HG03460 (cell line): Measurements from ENCODE around the gene PTPRJ.

ENCODE experiments used
- ATAC-seq: cut with Tn5 transposase; IDR thresholded peaks from one replicate; pipeline ENCODE4 v1.9.1; 2021; ENCODE audit not compliant: unreplicated experiment

Gene PTPRJ

DNA sequence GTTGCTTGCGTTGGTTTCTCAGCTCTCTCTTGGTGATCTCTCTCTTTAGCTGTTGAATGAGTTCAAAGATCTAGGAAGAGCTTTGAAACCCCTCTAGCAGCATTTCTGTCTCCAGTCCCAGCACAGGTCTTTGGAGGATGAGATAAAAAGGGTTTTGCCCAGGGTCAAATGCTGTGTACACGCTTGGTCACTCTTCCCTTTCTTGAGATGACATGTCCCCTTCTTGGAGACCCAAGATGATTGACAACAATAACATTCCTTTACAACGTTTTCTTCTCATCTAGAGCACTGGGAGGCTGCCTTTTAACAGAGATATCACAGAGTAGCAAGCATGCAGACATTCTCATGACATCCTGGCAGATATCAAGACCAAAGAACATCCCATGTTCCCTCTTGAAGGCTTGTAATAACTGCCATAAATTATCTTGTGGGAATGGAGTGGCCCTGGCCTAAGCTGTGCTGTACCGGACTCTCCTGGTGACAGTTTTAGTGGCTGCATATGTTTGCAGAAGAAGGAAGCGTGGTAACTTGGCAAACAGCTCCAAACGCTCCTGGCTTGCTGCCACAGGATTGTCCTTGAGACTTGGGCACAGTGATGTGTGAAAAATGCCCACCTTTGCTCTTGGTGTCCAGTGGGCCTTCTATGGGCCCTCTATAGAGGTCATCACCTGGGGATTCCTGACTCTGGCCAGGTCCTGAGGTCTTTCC lies 107.8 kb downstream of the PTPRJ start:
- no peak for ATAC-seq

DNA sequence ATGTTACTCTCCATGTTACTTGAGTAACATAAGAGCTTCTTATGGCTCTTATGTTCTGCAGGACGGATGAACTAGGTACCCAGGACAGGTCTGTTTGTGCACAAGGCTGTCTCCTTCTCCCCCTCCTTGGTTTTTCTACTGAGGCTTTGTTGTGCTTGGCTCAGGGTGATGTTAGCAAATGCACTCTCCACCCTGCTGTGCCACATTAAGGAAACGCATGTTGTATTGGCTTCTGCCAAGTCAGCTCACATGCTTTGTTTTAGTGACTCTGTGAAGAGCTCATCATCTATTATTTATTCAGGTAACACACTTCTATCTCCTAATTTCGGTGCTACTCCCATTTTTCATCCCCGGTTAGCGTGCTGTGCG lies 108.3 kb downstream of the PTPRJ start:
- no peak for ATAC-seq

DNA sequence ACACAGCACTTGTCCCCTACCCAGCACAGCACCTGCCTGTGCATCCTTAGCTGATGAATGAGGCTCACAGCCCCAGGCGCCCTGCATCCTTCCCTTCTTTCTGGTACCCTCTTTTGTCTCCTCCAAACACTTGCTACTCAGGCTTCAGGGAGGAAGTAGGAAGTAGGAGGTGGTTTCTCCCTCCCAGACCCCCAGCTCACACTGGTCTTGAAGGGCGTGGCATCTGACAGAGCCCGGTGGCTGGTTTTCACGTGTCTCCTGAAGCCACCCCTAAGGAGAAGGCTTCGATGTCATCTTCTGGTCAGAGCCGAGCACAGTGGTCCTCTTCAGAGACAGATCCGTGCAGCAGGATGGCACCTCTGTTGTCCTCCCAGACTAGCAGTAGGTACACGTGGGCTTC lies 109.8 kb downstream of the PTPRJ start:
- ATAC-seq = no peak

DNA sequence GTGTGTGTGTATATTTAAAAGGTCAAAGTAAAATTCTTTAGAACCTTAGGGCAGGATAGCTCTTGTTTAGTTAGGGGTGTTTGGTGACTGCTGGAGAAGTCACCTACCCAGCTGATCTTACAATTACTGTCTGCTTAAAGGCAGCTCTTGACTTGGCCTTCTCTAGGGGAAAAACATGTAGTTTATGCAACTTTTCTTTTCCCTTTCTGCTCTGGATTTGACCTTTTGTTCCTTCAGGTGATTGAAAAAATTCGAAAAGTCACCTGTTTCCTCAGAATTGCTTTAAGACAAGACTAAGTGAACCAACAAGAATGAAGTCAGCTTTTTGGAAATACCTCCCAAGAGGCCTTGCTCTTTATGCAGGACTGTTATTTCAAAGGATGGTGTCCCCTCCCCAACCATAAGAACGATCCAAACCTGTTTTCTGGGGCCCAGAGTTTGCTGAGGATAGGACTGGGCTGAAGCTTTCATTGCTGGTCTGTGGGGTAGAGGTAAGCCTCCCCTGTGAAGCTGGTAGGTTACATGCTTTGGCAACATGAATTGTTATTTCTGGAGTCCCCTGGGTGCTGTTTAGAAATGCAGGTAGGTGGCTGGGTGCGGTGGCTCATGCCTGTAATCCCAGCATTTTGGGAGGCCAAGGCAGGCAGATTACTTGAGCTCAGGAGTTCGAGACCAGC lies 111.2 kb downstream of the PTPRJ start:
- no peak for ATAC-seq

DNA sequence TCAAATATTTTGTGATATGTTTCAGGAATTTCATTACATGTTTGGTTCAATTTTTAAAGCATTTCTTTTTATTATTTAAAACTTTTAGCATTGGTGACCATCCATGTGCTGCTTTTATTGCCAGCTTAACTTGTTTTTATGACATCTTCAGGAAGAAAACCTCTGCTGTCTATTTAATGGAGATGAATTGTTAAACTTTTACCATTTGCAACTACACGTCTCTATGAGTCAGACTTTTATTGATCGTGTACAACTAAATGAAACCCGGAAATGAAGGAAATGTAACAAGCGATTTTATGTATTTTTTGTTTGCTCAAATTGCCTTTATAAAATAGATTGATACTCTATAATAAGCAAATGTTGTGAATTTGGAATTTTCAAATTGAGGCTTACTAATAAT lies 113.0 kb downstream of the PTPRJ start:
- ATAC-seq = no peak

DNA sequence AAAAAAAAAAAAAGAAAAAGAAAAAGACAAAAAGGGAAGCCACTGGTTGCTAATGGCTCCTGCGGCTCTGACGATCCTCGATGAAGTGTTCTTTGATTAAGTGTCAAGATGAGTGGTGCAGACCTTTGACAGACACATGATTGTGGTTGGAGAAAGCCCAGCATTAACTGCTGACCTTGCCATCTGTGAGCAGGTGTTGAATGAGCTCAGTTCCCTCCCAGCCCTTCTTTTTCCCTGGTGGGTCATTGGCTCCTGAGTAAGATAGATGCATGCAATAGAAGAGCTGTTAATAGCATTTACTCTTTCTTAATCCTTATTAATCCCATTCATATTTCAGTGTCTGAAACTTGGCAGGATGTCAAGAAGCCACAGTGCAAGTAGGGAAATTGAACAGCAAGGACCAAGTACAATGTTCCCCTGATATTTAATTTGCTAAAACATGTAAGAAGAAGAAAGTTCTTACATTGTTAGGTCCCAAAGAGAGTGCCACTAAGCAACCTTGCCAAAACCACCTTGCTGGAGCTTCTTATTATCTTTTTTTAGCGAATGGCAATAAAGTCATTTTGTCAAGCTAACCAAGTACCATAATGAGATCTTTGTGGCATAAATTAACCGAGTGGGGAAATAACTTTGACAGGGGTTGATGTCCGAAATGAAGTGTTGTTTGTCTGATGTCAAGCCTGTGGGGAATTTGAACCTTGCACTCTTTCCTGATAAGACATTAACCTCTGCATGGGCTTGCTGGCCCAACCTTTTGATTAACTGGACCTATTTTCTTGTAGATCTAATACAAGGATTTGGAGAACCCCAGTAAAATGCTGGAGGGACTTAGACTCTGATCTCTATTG lies 113.7 kb downstream of the PTPRJ start:
- ATAC-seq = no peak

DNA sequence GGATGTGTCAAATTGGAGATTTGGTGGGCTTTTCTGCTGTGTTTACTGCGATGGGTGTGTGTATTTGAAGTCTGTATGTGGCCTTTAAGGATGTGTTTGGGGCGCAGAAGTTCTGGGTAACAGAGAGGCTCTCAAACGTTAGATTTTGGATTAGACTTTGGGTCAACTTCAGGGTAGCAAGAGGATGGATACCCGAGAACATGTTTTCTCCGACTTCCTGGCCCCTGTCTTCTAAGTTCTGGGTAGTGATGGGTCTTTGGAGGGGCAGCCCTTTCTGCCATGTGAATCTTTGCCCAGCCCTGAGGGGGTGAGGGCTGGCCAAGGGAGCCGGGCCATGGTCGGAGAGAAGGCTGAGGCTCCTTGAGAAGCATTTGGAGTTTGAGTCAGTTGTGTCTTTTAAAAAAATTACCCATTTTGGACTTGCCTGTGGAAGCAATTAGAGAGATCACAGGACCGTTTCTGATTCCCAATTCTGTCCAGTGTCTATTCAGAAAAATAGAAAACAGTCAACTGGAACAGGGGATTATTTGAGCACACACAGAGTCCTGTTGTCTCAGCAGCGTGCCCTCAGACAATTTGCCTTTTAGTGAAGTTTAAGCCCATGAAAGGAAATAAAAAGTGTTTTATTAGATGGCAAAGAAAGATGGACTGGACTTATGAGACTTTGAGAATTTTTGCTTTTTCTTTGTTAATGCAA lies 114.4 kb downstream of the PTPRJ start:
- no peak for ATAC-seq

DNA sequence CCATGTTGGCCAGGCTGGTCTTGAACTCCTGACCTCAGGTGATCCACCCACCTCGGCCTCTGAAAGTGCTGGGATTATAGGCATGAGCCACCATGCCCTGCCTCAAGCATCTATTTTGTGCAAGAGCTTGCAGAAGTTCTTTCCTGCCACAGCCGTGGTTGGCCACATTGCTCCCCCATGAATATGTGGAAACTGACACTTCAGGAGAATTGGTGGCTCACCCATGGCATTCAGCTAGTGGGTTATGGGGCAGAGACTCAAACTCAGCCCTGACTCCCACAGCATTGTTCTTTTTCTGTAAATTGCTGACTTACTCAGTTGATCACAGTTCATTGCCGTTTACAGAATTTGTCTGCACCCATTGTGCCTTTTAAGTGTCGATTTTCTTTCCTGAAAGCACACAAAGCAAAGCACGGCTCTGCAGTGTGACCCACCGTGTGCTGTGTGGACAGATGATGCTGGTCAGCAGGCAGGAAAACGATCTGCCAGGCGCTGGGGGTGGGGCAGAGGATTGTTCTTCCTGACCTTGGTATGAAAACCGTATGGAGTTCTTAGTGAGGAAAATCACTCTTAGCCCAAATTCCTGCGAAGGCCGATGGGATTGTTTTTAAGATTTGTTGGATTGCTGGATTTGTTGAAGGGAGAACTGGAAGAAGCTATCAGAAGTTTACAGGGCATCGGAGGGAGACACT lies 115.6 kb downstream of the PTPRJ start:
- no peak for ATAC-seq

DNA sequence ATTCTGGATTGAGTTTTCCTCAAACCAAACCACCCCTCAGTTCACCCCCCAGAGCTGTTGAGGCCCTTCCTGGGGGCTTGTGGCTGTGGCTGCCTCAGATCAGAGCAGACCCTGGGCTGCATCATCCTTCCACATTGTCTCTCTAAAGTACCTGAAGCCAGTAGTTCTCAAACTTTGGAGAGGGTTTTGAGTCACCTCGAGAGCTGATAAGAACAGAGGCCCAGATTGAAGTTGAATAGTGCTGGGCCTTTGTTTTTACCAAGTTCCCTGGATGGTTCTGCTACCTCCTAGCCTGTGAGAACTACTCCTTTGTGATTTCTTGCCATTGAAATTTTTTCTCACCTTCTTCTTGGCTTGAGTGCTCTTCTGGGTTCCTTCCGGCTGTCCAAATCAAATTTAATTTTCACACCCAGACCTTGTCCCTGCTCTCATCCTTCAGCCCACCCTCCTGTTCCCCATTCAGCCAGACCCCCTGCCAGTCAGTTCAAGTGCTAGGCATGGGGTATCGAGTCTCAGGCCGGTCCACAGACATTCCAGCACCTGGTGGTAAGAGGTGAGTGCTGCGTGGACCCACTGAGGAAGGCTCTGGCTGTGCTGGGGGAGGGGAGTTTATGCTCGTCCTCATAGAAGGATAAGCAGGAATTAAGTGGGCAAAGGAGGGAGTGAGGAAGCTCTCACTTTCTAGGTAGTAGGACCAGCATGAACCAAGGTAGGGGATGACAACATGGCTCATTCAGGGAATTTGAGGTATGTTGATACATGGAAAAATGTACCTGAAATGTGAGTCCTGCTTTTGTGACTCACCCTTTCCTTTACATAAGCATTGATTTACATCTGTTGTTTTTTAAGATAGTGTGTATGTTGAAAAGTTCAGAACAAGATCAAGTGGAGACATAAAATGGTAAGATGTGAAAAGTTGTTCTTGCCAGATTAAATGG lies 116.5 kb downstream of the PTPRJ start:
- ATAC-seq = no peak

DNA sequence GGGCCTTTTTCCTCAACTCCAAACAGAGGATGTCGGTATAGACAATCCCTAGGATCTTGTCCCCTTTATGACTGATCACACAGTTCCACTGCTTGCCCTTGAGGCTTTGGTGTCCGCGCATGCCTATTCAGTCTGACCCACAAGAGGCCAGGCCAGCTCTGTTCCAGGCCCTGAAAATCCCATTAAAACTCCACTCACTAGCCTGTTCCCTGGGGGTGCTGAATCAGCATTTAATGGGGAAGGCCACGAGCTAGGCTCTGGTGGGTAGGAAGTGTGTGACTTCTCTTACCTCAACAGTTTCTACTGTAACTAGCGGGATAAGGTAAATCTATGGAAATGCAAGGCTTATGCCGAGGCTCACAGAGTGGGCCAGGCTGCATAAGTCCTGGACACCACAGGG lies 117.7 kb downstream of the PTPRJ start:
- ATAC-seq = no peak

DNA sequence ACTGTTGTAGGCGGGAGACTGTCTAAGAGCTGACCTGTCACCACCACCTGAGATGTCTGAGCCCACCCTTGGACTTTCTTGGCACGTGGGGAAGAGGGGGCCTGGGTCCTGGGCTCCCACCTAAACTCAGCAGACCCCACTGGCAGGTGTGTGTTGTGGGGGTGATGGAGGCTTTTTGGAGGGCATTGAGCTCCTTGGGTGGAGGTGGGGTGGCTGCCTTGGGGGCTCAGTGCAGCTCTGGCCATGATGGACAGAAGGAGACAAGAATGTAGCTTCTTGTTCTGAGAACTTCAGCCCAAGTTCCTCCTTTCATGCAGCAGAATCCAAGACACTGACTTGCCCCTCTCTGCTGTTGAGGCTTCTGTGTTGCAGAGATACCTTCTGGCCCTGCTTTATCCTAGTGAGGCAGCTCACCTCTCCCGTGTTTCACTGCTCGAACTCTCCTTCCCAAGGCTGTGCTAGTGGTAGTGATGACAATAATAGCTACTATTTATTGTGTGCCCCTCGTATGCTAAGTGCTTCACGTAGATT lies 119.6 kb downstream of the PTPRJ start:
- ATAC-seq = no peak

- no peak for ATAC-seq
These were observed 120.8 kb downstream of the PTPRJ start for GRCh38 chr11:48101044-48101733.

DNA sequence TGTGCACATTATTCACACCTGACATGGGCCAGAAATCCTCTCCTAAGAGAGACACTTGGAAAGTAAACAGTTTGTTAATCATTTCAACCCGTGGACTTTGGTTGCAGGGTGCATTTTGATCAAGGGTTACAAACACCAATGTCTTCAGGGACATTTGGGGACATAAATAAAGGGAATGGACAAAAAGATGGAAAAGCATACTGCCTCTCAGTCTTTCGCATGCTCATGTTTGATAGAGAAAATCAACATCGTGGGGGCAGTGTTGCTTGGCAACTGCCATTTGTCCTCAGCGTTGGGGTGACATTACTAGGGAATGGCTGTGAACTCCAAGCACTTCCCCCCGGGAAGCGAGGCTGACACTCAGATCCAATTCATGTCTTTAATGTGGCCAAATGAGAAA lies 121.6 kb downstream of the PTPRJ start:
- ATAC-seq = no peak

GRCh38 chr11:48103621-48104567 lies 123.5 kb downstream of the PTPRJ start:
- no peak for ATAC-seq

DNA sequence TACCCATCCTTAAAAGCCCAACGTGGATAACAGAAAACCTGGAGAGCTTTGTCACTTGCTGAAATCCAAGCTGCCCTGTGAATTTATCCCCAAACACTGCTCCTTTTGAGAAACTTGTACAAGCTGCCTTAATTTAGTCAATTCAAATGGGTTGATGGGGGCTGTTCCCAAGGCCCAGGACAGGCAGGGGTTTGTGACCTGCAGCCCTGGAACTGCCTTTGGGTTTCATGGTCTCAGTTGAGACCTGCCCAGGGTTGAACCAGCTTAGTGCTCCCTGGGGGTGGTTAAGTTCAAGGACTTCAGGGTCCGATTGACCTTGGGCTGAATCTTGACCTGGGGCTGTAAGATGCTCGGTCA lies 124.2 kb downstream of the PTPRJ start:
- no peak for ATAC-seq

DNA sequence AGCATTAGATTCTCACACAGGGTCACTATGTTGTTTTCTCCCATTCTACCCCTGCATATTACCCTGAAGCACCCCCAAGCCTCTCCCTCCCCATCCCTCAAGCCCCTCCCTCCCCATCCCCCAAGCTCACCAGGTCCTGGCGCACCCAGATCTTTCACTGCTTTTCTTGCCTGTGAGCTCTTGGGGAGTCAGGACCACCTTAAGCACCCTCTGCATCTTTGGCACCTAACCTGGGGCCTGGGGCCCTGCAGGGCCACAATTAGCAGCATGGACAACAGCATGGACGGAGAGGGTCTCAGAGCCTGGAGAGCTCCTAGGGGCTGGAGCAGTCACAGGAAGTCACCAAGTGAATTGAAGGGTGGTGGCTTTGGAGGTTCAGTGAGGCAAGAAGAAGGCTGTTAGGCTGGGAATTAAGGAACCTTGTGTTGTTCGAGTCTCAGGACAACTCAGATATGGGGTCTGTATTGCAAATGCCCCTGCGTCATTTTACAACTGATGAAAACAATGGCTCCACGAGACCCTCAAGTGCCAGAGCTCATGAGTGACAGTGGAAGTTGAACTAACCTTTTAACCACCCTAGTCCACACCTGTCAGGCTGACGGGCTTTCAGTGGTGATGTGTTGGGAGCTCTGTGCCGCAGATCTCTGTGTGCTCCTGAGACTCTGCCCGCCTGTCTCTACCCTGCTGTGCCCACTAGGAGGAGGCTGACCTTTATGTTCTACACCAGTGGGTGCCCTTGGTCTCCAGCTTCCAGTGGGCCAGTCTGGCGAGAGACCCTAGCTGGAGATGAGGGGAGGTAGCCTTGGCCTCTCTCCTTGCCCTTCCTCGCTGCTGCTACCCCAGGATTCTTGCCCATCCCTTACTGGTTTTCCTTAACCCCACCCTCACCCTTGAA lies 125.0 kb downstream of the PTPRJ start:
- ATAC-seq = no peak

DNA sequence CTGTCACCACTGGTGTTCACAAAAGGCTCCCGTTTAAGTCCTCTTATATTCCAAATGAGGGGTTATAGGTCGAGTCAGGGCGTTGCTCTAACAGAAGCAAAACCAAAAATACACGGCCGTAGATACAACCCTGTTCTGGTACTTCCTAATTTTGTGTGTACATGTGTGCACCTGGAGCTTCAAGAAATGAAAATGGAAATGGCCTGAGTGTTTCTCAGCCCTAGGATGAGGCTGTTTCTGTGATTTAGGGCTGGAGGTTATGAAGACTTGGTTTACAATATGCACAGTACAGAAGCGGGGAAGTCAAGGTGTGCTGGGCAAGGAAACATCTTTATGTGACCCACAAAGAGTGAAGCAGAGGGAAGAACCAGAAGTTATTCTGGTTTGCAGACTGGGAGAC lies 125.8 kb downstream of the PTPRJ start:
- ATAC-seq = no peak
